GM23248 (cell line): ENCODE data around the gene SEMA3B. TPM values are rescaled to one million over a fixed set of nuclear protein-coding genes. Genes with fewer than 3 reads are reported as not detected.

Experiments used
- DNase-seq: peaks from one replicate; pipeline ENCODE4 v3.0.0-alpha.2; 2015
- H2AFZ ChIP-seq: fragments of 200-600 bp; sonication (generic); 2 replicates; pipeline ENCODE4 v1.6.1; 2016; ENCODE audit warnings: antibody characterized with exemption
- H3F3A ChIP-seq: fragments of 200-600 bp; sonication (generic); 2 replicates; pipeline ENCODE4 v1.6.1; 2016; ENCODE audit warnings: mild to moderate bottlenecking, antibody characterized with exemption, mixed run types; ENCODE audit not compliant: insufficient read depth
- H3K27ac ChIP-seq: fragments of 200-600 bp; sonication (generic); 2 replicates; pipeline ENCODE4 v1.5.1; 2016; ENCODE audit warnings: mild to moderate bottlenecking
- H3K27me3 ChIP-seq: fragments of 200-600 bp; sonication (generic); replicated peaks from 2 replicates; pipeline ENCODE4 v1.6.1; 2016; ENCODE audit warnings: mild to moderate bottlenecking; ENCODE audit not compliant: insufficient read depth
- H3K36me3 ChIP-seq: fragments of 200-600 bp; sonication (generic); 2 replicates; pipeline ENCODE4 v1.6.1; 2016; ENCODE audit warnings: low read depth, mild to moderate bottlenecking
- H3K4me1 ChIP-seq: fragments of 200-600 bp; sonication (generic); 2 replicates; pipeline ENCODE4 v1.6.1; 2016; ENCODE audit warnings: mild to moderate bottlenecking; ENCODE audit not compliant: insufficient read depth
- H3K4me2 ChIP-seq: fragments of 200-600 bp; sonication (generic); one replicate; pipeline ENCODE4 v1.6.1; 2016; ENCODE audit warnings: mild to moderate bottlenecking; ENCODE audit not compliant: unreplicated experiment
- H3K4me3 ChIP-seq: fragments of 200-600 bp; sonication (generic); 2 replicates; pipeline ENCODE4 v1.5.1; 2016; ENCODE audit warnings: mild to moderate bottlenecking
- H3K79me2 ChIP-seq: fragments of 200-600 bp; sonication (generic); 2 replicates; pipeline ENCODE4 v1.6.1; 2016; ENCODE audit warnings: mild to moderate bottlenecking; ENCODE audit not compliant: insufficient read depth
- H3K9ac ChIP-seq: fragments of 200-600 bp; sonication (generic); 2 replicates; pipeline ENCODE4 v1.6.1; 2016; ENCODE audit warnings: mild to moderate bottlenecking
- H3K9me2 ChIP-seq: fragments of 200-600 bp; sonication (generic); 2 replicates; pipeline ENCODE4 v1.6.1; 2016; ENCODE audit warnings: mixed run types, mild to moderate bottlenecking, moderate library complexity; ENCODE audit not compliant: insufficient read depth
- H3K9me3 ChIP-seq: fragments of 200-600 bp; sonication (generic); one replicate; pipeline ENCODE4 v1.6.1; 2017; ENCODE audit warnings: low read depth
- H4K20me1 ChIP-seq: fragments of 200-600 bp; sonication (generic); 2 replicates; pipeline ENCODE4 v1.6.0; 2016; ENCODE audit not compliant: insufficient read depth
- EZH2 ChIP-seq: fragments of 200-600 bp; sonication (generic); IDR thresholded peaks from 2 replicates; pipeline ENCODE4 v1.6.1; 2018; ENCODE audit warnings: antibody characterized with exemption, mild to moderate bottlenecking; ENCODE audit not compliant: insufficient read depth, poor library complexity, severe bottlenecking
- EZH2phosphoT487 ChIP-seq: fragments of 200-600 bp; sonication (generic); IDR thresholded peaks from 2 replicates; pipeline ENCODE4 v1.6.1; 2018; ENCODE audit warnings: antibody characterized with exemption, moderate library complexity, mild to moderate bottlenecking, low read depth; ENCODE audit not compliant: insufficient read depth
- WGBS, 2 experiments: methylation state at CpG; one replicate each; pipeline ENCODE4 v1.1.6; 2015 to 2017; ENCODE audit warnings: low lambda C conversion rate in 2 of 2, low coverage in 1 of 2; ENCODE audit errors: missing lambda C conversion rate in 2 of 2; 5-methylcytosine and 5-hydroxymethylcytosine counted together
- in situ Hi-C: fragments of 300-500 bp; cut with MboI; formaldehyde crosslinking; loops from 2 replicates; pipeline ENCODE4 v1.15.0; 2020
- polyA plus RNA-seq: library from polyadenylated mRNA; unstranded; fragments of >200 nt; fragmentation: Nextera tagmentation; extraction: Ambion mirVana; gene quantifications from 2 replicates; pipeline ENCODE4 v1.2.1, GENCODE V29; 2016
- total RNA-seq: library from RNA; depleted of rRNA; stranded (reverse); fragments of >200 nt; shearing (Covaris generic); gene quantifications from 2 replicates; pipeline ENCODE4 v1.2.3, GENCODE V29; 2014

Gene SEMA3B
- total and polyA plus RNA-seq, 2 experiments from 2014 or later: 7.6 to 8.8 TPM

GRCh38 chr3:50290161-50290641 lies 21.3 kb downstream of the SEMA3B start:
- Histone ChIP-seq H3K4me2 (no peak overlapping the region), H3K4me1 (peaks cover 5% of the 10 kb centered on the region; the same call in 1 of the 2 replicates), H3F3A (no peaks in the 10 kb centered on the region), H3K9me2 (no peaks in the 10 kb centered on the region), H3K9me3 (no peaks in the 10 kb centered on the region), H3K27ac (no peak overlapping the region), H3K9ac (no peak overlapping the region), H3K4me3 (no peak overlapping the region), H3K36me3 (no peaks in the 10 kb centered on the region; the same call in 1 of the 2 replicates), H3K79me2 (peaks cover 28% of the 10 kb centered on the region), H2AFZ (no peak overlapping the region), H4K20me1 (no peaks in the 10 kb centered on the region), H3K27me3 (no peaks in the 10 kb centered on the region)
- TF ChIP-seq EZH2phosphoT487: no peak
- no peak for TF ChIP-seq EZH2
- no peak for DNase-seq
- in situ Hi-C loops: no loop called here
- WGBS, 2 experiments: 89 to 92% methylated on average over 16 of the region's 16 CpGs

GRCh38 chr3:50292159-50293078 lies 23.5 kb downstream of the SEMA3B start, which contains the start of gene IFRD2:
TSS of gene IFRD2 (minus strand) at chr3:50292429. CDS start at chr3:50292274, 155 bp downstream.
- Histone ChIP-seq H3K4me1 (peaks cover 5% of the 10 kb centered on the region; the same call in 1 of the 2 replicates), H3K79me2 (peaks cover 28% of the 10 kb centered on the region), H3K9me3 (no peaks in the 10 kb centered on the region), H3K4me3 (peak within 1 kb of the TSS; percentile 78), H3K9ac (peak within 1 kb of the TSS; percentile 92), H3K27ac (peak within 1 kb of the TSS; percentile 63), H4K20me1 (no peaks in the 10 kb centered on the region), H3K9me2 (no peaks in the 10 kb centered on the region), H2AFZ (peak within 1 kb of the TSS; percentile 82), H3K27me3 (no peaks in the 10 kb centered on the region), H3F3A (no peaks in the 10 kb centered on the region), H3K36me3 (no peaks in the 10 kb centered on the region; the same call in 1 of the 2 replicates), H3K4me2 (peak within 1 kb of the TSS; percentile 85)
- 2% methylated on average over 57 to 66 of the region's 67 CpGs for WGBS, 2 experiments
- in situ Hi-C loops: no loop called here
- TF ChIP-seq EZH2phosphoT487 (no peak), EZH2 (no peak)
- DNase-seq: peak; percentile 100

GRCh38 chr3:50293079-50293801 lies 24.3 kb downstream of the SEMA3B start:
- Histone ChIP-seq H2AFZ (peak overlapping the region; percentile 82), H3K4me1 (peaks cover 5% of the 10 kb centered on the region), H3K36me3 (no peaks in the 10 kb centered on the region; the same call in 1 of the 2 replicates), H3K4me2 (peak overlapping the region; percentile 83), H3K9me3 (no peaks in the 10 kb centered on the region), H3K27me3 (no peaks in the 10 kb centered on the region), H3K79me2 (peaks cover 28% of the 10 kb centered on the region), H3K4me3 (peak overlapping the region; percentile 63; the same call in 1 of the 2 replicates), H3K9me2 (no peaks in the 10 kb centered on the region), H4K20me1 (no peaks in the 10 kb centered on the region), H3F3A (no peaks in the 10 kb centered on the region), H3K27ac (peak overlapping the region; percentile 63), H3K9ac (peak overlapping the region; percentile 66)
- DNase-seq: no peak
- in situ Hi-C loops: no loop called here
- WGBS, 2 experiments: 44 to 70% methylated on average over 8 to 12 of the region's 12 CpGs
- TF ChIP-seq EZH2phosphoT487 (no peak), EZH2 (no peak)

DNA sequence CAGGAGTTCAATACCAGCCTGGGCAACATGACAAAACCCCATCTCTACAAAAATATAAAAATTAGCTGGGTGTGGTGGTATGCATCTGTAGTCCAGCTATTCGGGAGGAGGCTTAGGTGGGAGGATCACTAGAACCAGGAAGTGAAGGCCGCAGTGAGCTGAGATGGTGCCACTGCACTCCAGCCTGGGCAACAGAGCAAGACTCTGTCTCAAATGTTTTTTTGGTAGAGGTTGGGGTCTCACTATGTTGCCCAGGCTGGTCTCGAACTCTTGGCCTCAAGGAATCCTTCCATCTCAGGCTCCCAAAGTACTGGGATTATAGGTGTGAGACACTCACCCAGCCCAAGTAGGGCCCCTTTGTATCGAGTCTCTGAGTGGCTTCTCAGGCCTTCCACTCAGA lies 25.1 kb downstream of the SEMA3B start:
- H3F3A ChIP-seq: no peaks in the 10 kb centered on the region
- peaks cover 28% of the 10 kb centered on the region for H3K79me2 ChIP-seq
- no peak for DNase-seq
- H3K9me2 ChIP-seq: no peaks in the 10 kb centered on the region
- no peaks in the 10 kb centered on the region for H4K20me1 ChIP-seq
- no peaks in the 10 kb centered on the region for H3K27me3 ChIP-seq
- no peaks in the 10 kb centered on the region; the same call in 1 of the 2 replicates for H3K36me3 ChIP-seq
- peaks cover 5% of the 10 kb centered on the region for H3K4me1 ChIP-seq
- H3K4me2 ChIP-seq: no peak overlapping the region
- H3K9ac ChIP-seq: no peak overlapping the region
- in situ Hi-C loops: no loop called here
- WGBS, 2 experiments: 80 to 90% methylated on average over 4 of the region's 4 CpGs
- TF ChIP-seq EZH2phosphoT487 (no peak), EZH2 (no peak)
- no peak overlapping the region for H3K27ac ChIP-seq
- H3K9me3 ChIP-seq: no peaks in the 10 kb centered on the region
- no peak overlapping the region for H3K4me3 ChIP-seq
- H2AFZ ChIP-seq: no peak overlapping the region
